ENCODE data around the gene CNOT1.
"Not testable (repeated sequence)": the region's sequence is repeated elsewhere in the genome, so short reads cannot be mapped to it uniquely, and the experiment has no call there.

CNOT1 gene

GRCh38 chr16:58629733-58630640 lies at the start of gene CNOT1:
Gene CNOT1, minus strand, starts transcription at chr16:58629826. Its CDS starts 30,489 bp downstream, at chr16:58599337.
- peak; percentile 94 to 97 for DNase-seq (ENCODE audit: low read depth in 1 of 2, low spot score in 1 of 2)

- no peak for DNase-seq (ENCODE audit: low read depth in 1 of 2, low spot score in 1 of 2)
Measured at GRCh38 chr16:58678716-58679115, 49.1 kb upstream of the CNOT1 start.

GRCh38 chr16:58678269-58678668 lies 48.6 kb upstream of the CNOT1 start:
- no peak for DNase-seq (ENCODE audit: low read depth in 1 of 2, low spot score in 1 of 2)

- no peak for DNase-seq (ENCODE audit: low read depth in 1 of 2, low spot score in 1 of 2)
Measured at GRCh38 chr16:58670946-58671583, 41.4 kb upstream of the CNOT1 start.

GRCh38 chr16:58670177-58670576 lies 40.6 kb upstream of the CNOT1 start:
- no peak for DNase-seq (ENCODE audit: low read depth in 1 of 2, low spot score in 1 of 2)

- DNase-seq (ENCODE audit: low read depth in 1 of 2, low spot score in 1 of 2), result no peak
Measured at GRCh38 chr16:58665200-58665599, 35.6 kb upstream of the CNOT1 start.

GRCh38 chr16:58661199-58661830 lies 31.7 kb upstream of the CNOT1 start:
- no peak for DNase-seq (ENCODE audit: low read depth in 1 of 2, low spot score in 1 of 2)

- DNase-seq (ENCODE audit: low read depth in 1 of 2, low spot score in 1 of 2), result not testable (repeated sequence)
Measured at GRCh38 chr16:58659911-58660310, 30.3 kb upstream of the CNOT1 start.

GRCh38 chr16:58658796-58659211 lies 29.2 kb upstream of the CNOT1 start:
- no peak for DNase-seq (ENCODE audit: low read depth in 1 of 2, low spot score in 1 of 2)

GRCh38 chr16:58656899-58657298 lies 27.3 kb upstream of the CNOT1 start:
- no peak for DNase-seq (ENCODE audit: low read depth in 1 of 2, low spot score in 1 of 2)

GRCh38 chr16:58655215-58655596 lies 25.6 kb upstream of the CNOT1 start:
- no peak for DNase-seq (ENCODE audit: low read depth in 1 of 2, low spot score in 1 of 2)

- DNase-seq (ENCODE audit: low read depth in 1 of 2, low spot score in 1 of 2), result no peak
Measured at GRCh38 chr16:58654560-58655214, 25.1 kb upstream of the CNOT1 start.

- DNase-seq (ENCODE audit: low read depth in 1 of 2, low spot score in 1 of 2), result no peak
Measured at GRCh38 chr16:58652741-58653140, 23.1 kb upstream of the CNOT1 start.

- no peak for DNase-seq (ENCODE audit: low read depth in 1 of 2, low spot score in 1 of 2)
Measured at GRCh38 chr16:58651965-58652348, 22.3 kb upstream of the CNOT1 start.

GRCh38 chr16:58649707-58650106 lies 20.1 kb upstream of the CNOT1 start:
- no peak for DNase-seq (ENCODE audit: low read depth in 1 of 2, low spot score in 1 of 2)

- DNase-seq (ENCODE audit: low read depth in 1 of 2, low spot score in 1 of 2), result no peak
Measured at GRCh38 chr16:58647107-58647506, 17.5 kb upstream of the CNOT1 start.

- no peak for DNase-seq (ENCODE audit: low read depth in 1 of 2, low spot score in 1 of 2)
Measured at GRCh38 chr16:58644765-58645487, 15.3 kb upstream of the CNOT1 start.

GRCh38 chr16:58644108-58644507 lies 14.5 kb upstream of the CNOT1 start:
- no peak for DNase-seq (ENCODE audit: low read depth in 1 of 2, low spot score in 1 of 2)

- DNase-seq (ENCODE audit: low read depth in 1 of 2, low spot score in 1 of 2), result no peak
Measured at GRCh38 chr16:58640949-58641348, 11.3 kb upstream of the CNOT1 start.

- DNase-seq (ENCODE audit: low read depth in 1 of 2, low spot score in 1 of 2), result no peak
Measured at GRCh38 chr16:58639836-58640235, 10.2 kb upstream of the CNOT1 start.

- DNase-seq (ENCODE audit: low read depth in 1 of 2, low spot score in 1 of 2), result no peak
Measured at GRCh38 chr16:58639230-58639629, 9.6 kb upstream of the CNOT1 start.

Data from activated T-helper 1 cell treated with anti-CD3 and anti-CD28 coated beads, Interleukin-2, amount 50 U/mL, for 16 hours (primary cell).